GM19328 (cell line): Measurements from ENCODE around the gene NLRC5.

Experiments
- ATAC-seq: cut with Tn5 transposase; IDR thresholded peaks from one replicate; pipeline ENCODE4 v1.9.1; 2021; ENCODE audit warnings: mild to moderate bottlenecking, moderate library complexity; ENCODE audit not compliant: unreplicated experiment

NLRC5 gene

GRCh38 chr16:57021757-57022156 is 32.4 kb downstream of the NLRC5 start:
- no peak for ATAC-seq

GRCh38 chr16:57022445-57022844 is 33.1 kb downstream of the NLRC5 start:
- ATAC-seq = no peak

- no peak for ATAC-seq
Measured at GRCh38 chr16:57023541-57024249, 34.3 kb downstream of the NLRC5 start.

- no peak for ATAC-seq
Measured at GRCh38 chr16:57024894-57025680, 35.7 kb downstream of the NLRC5 start.

GRCh38 chr16:57025941-57026777 is 36.8 kb downstream of the NLRC5 start:
- ATAC-seq = no peak

- no peak for ATAC-seq
Measured at GRCh38 chr16:57026778-57027062, 37.4 kb downstream of the NLRC5 start.

- no peak for ATAC-seq
Measured at GRCh38 chr16:57027067-57027466, 37.7 kb downstream of the NLRC5 start.

GRCh38 chr16:57028086-57028485 is 38.7 kb downstream of the NLRC5 start:
- ATAC-seq = no peak

- no peak for ATAC-seq
Measured at GRCh38 chr16:57029161-57030160, 40.1 kb downstream of the NLRC5 start.

GRCh38 chr16:57030346-57030902 is 41.1 kb downstream of the NLRC5 start:
- no peak for ATAC-seq

- ATAC-seq = no peak
Measured at GRCh38 chr16:57031156-57031555, 41.8 kb downstream of the NLRC5 start.

- ATAC-seq = no peak
Measured at GRCh38 chr16:57032346-57032745, 43.0 kb downstream of the NLRC5 start.

- no peak for ATAC-seq
Measured at GRCh38 chr16:57032931-57033330, 43.6 kb downstream of the NLRC5 start.

GRCh38 chr16:57036315-57036714 is 47.0 kb downstream of the NLRC5 start:
- ATAC-seq = no peak

GRCh38 chr16:57036945-57037344 is 47.6 kb downstream of the NLRC5 start:
- ATAC-seq = no peak

- no peak for ATAC-seq
Measured at GRCh38 chr16:57038166-57038565, 48.8 kb downstream of the NLRC5 start.

- ATAC-seq = no peak
Measured at GRCh38 chr16:57039148-57039812, 49.9 kb downstream of the NLRC5 start.

GRCh38 chr16:57041182-57042156 is 52.1 kb downstream of the NLRC5 start:
- peak; percentile 16 for ATAC-seq
